Measurements from ENCODE around the gene UPB1.

DNA sequence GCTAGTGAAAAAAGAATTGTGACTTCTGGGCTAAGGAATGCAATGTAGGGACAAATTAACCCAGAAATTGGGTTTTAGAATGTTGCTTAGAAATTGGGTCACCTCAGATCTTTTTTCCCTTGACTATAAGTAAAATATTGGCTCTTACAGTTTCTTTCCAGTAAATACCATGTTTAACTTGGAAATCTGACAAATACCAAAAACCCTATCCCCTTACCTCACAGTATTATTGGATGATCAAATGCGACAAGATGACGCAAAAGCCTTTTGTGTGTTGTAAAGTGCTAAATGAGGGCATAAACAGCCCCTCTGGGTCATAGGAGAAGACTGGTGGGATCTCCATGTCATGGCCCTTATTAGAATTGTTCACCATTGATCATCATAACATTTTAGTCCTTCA, 6.1 kb upstream of the UPB1 start:
- TF ChIP-seq POLR2A (IDR thresholded peaks at IDR 0.05; ENCODE audit: low read length) (no peak), GATA1 (IDR thresholded peaks at IDR 0.05; ENCODE audit: low read depth, low read length) (no peak)
